ENCODE results near the gene SLC25A45.

Gene SLC25A45

DNA sequence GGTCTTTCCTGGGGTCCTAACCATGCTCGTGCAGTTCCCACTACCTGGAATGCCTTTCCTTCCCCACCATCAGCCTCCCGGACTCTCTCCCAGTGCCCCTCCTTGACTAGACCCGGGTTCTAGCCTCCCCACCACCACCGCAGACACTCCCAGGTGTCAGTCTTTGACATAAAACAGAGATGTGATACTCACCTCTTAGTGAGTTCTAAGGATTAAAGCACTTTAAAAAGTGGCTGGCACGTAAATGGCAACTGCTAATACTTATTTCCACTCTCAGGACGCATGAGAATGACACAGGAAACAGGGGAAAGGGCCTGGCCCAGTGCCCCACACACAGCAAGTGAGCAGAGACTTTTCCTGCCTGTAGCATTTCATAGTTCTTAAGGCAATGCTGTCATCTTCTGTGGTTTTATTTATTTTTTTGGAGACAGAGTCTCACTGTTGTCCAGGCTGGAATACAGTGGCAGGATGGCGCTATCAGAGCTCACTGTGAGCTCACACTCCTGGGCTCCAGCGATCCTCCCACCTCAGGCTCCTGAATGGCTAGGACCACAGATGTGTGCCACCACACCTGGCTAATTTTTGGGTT, 1.9 kb upstream of the SLC25A45 start:
- FAIRE-seq, result no peak

GRCh38 chr11:65383778-65384177, 1.3 kb upstream of the SLC25A45 start:
- FAIRE-seq, result no peak

GRCh38 chr11:65382804-65383368, 440 bp upstream of the SLC25A45 start:
- FAIRE-seq, result no peak

DNA sequence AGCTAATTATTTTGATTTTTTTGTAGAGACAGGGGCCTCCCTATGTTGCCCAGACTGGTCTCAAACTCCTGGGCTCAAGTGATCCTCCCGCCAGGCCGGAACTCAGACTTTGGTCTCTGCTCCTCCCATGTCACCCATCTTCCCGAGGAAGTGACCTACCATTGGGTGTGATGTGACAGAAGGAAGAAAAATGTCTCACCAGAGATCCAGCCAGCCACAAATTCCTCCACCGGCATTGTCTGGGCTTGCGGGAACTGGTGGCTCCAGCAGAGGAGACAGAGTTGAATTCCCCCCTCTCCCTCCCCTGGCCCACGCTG, 772 bp downstream of the SLC25A45 start:
- FAIRE-seq, result no peak

DNA sequence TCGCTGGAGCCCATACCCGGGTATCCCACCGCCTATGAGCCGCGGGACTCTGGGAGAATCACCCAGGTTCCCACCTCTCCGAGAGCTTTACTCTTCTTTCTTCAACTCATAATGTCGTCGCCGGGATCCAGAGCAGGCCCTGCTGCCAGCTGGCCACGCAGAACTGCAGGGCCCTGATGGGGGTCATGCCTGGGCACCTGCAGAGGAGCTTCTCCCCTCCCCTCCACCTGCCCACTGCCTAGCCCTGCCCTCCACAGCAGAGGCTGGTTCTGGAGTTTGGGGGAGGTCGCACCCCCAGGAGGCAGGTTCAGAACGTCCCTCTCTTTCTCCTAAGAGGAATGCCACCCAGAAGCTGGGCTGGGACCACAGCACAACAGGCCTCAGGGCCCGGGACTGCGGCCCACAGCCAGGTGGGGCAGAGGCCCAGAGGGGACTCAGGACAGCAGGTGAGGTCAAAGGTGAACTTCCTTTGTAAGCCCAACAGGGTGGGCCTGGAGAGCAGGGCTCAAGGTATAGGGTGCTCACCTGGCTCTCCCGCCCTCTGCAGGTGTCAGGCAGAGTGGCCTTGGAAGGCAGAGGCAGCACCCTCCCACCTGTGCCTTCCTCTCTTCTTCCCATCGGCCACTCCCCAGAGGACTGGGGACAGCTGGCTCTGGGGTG, 1.9 kb downstream of the SLC25A45 start:
- no peak for FAIRE-seq

DNA sequence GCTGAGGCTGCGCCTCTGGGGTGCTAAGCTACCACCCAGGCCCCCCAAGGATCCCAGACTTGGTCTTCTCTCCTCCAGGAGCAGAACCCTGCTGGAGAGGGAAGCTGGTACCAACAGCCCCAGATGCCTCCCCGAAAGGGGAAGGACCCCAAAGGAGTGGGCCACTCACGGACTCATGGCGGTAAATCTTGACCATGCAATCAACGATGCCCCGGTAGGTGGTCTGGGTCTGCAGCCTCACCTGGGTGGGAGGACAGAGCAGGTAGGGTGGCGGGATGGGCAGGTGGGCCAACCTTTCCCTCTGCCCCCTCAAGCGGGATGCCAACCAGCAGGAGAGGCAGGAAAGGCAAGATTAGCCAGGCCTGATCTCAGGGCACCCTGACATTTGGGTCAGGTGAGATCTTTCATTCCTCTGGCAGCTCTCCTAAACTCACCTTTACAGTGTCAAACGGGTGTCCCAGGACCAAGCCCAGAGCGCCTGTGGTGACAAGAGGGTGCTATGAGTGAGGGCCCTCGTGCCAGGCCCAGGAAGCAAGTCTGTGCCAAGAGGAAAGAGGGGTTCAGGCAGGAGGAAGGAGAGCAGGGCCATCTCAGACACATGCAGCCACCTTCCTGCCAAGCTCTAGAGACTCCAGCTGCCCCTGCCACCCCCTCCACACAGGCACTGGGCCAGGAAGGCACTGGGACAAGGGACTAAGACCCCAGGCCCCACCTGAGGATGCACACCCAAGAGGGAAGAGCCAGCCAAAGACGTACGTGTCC, 2.6 kb downstream of the SLC25A45 start:
- FAIRE-seq, result no peak

GRCh38 chr11:65378928-65379638, 3.4 kb downstream of the SLC25A45 start:
- no peak for FAIRE-seq

DNA sequence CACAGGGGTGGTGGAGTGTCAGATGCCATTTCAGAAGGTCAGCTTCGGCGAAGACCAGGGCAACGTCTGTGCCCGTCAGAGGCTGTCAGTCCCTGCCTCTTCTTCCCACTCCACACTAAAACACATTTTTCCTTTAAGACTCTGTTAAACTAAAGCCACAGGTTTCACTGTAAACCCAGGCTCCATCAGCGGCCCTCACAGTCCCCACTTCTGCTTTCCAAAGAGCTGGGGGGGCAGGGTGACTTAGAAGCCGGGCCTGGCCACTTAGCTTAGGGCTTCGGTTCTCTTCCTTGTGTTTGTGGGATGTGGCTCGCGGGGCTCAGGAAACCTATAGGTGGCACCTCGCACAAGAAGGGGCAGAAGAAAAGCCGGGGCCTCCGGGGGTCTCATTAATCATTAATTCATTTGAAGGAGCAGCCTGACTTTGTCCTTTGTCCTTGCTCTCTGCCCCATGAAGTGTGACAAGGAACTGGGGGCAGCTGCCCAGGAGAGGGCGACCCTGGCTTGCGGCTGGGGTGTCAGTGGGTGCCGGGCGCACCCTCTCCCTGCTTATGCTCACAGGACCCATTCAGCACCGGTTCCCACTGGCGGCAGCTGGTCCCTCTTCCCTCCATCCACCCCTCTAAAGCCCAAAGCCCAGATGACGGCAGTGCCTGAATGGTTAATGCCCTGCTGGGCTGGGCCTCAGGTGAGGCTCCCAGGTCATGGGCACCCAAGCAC, 4.1 kb downstream of the SLC25A45 start:
- no peak for FAIRE-seq

- no peak for FAIRE-seq
Observed at GRCh38 chr11:65377777-65378176, 4.7 kb downstream of the SLC25A45 start.

DNA sequence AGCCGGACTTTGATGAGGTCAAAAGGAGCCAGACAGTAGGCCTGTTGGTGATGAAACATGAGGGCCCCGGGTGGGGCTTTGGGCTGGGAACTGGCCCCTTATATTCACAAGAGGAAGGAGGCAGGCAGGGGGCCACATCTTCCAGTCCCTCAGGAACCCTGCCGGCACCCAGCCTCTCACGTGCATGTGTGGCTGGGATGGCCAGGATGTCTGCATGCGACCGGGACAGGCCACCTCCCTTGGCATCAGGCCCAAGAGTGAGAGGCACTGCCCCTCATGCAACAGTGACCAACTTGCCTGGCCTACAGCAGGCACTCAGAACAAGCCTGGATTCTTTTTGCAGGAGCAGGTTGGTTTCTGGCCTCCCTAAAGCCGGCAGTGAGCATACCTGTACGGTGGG, 5.4 kb downstream of the SLC25A45 start:
- FAIRE-seq, result no peak

GRCh38 chr11:65376138-65376713, 6.2 kb downstream of the SLC25A45 start:
- FAIRE-seq, result no peak

- FAIRE-seq, result no peak
Observed at GRCh38 chr11:65375012-65375411, 7.4 kb downstream of the SLC25A45 start.

- FAIRE-seq, result no peak
Observed at GRCh38 chr11:65373839-65374580, 8.4 kb downstream of the SLC25A45 start.

- FAIRE-seq, result no peak
Observed at GRCh38 chr11:65370659-65371049, 11.8 kb downstream of the SLC25A45 start.

DNA sequence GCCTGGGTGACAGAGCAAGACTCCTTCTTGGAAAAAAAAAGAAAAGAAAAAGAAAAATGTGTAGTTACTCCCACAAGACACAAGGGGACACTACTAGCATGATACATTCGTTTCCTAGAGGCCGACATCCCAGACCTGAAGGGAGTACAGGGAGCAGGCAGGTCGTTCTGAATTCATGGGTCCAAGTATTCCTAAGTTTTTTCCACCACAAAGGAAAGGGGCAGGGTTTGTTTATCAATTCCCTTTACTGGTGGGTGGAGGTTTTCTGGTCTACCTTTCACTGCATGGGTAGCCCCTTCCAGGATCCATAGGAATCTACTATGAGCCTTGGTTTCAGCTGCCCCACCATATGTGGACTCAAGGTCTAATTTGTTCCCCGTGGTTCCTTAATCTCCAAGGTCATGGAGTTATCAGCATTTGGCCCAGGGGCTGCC, 16.1 kb downstream of the SLC25A45 start:
- FAIRE-seq, result no peak

- FAIRE-seq, result no peak
Observed at GRCh38 chr11:65363770-65364169, 18.7 kb downstream of the SLC25A45 start.

DNA sequence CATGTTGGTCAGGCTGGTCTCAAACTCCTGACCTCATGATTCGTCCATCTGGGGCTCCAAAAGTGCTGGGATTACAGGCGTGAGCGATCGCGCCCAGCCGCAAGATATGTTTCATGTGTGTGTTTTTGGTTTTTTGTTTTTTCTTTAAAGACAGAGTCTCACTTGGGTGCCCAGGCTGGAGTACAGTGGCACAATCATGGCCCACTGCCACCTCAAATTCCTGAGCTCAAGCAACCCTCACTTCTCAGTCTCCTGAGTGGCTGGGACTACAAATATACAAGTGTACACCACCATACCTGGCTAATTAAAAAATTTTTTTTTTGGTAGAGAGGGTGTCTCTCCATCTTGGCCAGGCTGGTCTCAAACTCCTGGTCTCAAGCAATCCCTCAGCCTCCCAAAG, 19.5 kb downstream of the SLC25A45 start:
- FAIRE-seq, result no peak

GRCh38 chr11:65362320-65362931, 20.0 kb downstream of the SLC25A45 start:
- no peak for FAIRE-seq

GRCh38 chr11:65357856-65358356, 24.5 kb downstream of the SLC25A45 start:
- no peak for FAIRE-seq

- FAIRE-seq, result no peak
Observed at GRCh38 chr11:65356394-65356972, 26.0 kb downstream of the SLC25A45 start.

Measured in TTC549 (cell line).